GM23248 (cell line): Measurements from ENCODE around the gene GPAT3. TPM values are rescaled to one million over a fixed set of nuclear protein-coding genes. Genes with fewer than 3 reads are reported as not detected.
A peak's percentile ranks its signal among the peaks of the same experiment; 100 is the strongest.
"Not testable (repeated sequence)": the region's sequence is repeated elsewhere in the genome, so short reads cannot be mapped to it uniquely, and the experiment has no call there.

Source experiments
- DNase-seq: peaks from one replicate; pipeline ENCODE4 v3.0.0-alpha.2; 2015
- H2AFZ ChIP-seq: fragments of 200-600 bp; sonication (generic); 2 replicates; pipeline ENCODE4 v1.6.1; 2016; ENCODE audit warnings: antibody characterized with exemption
- H3F3A ChIP-seq: fragments of 200-600 bp; sonication (generic); 2 replicates; pipeline ENCODE4 v1.6.1; 2016; ENCODE audit warnings: mild to moderate bottlenecking, antibody characterized with exemption, mixed run types; ENCODE audit not compliant: insufficient read depth
- H3K27ac ChIP-seq: fragments of 200-600 bp; sonication (generic); 2 replicates; pipeline ENCODE4 v1.5.1; 2016; ENCODE audit warnings: mild to moderate bottlenecking
- H3K27me3 ChIP-seq: fragments of 200-600 bp; sonication (generic); replicated peaks from 2 replicates; pipeline ENCODE4 v1.6.1; 2016; ENCODE audit warnings: mild to moderate bottlenecking; ENCODE audit not compliant: insufficient read depth
- H3K36me3 ChIP-seq: fragments of 200-600 bp; sonication (generic); 2 replicates; pipeline ENCODE4 v1.6.1; 2016; ENCODE audit warnings: low read depth, mild to moderate bottlenecking
- H3K4me1 ChIP-seq: fragments of 200-600 bp; sonication (generic); 2 replicates; pipeline ENCODE4 v1.6.1; 2016; ENCODE audit warnings: mild to moderate bottlenecking; ENCODE audit not compliant: insufficient read depth
- H3K4me2 ChIP-seq: fragments of 200-600 bp; sonication (generic); one replicate; pipeline ENCODE4 v1.6.1; 2016; ENCODE audit warnings: mild to moderate bottlenecking; ENCODE audit not compliant: unreplicated experiment
- H3K4me3 ChIP-seq: fragments of 200-600 bp; sonication (generic); 2 replicates; pipeline ENCODE4 v1.5.1; 2016; ENCODE audit warnings: mild to moderate bottlenecking
- H3K79me2 ChIP-seq: fragments of 200-600 bp; sonication (generic); 2 replicates; pipeline ENCODE4 v1.6.1; 2016; ENCODE audit warnings: mild to moderate bottlenecking; ENCODE audit not compliant: insufficient read depth
- H3K9ac ChIP-seq: fragments of 200-600 bp; sonication (generic); 2 replicates; pipeline ENCODE4 v1.6.1; 2016; ENCODE audit warnings: mild to moderate bottlenecking
- H3K9me2 ChIP-seq: fragments of 200-600 bp; sonication (generic); 2 replicates; pipeline ENCODE4 v1.6.1; 2016; ENCODE audit warnings: mixed run types, mild to moderate bottlenecking, moderate library complexity; ENCODE audit not compliant: insufficient read depth
- H3K9me3 ChIP-seq: fragments of 200-600 bp; sonication (generic); one replicate; pipeline ENCODE4 v1.6.1; 2017; ENCODE audit warnings: low read depth
- H4K20me1 ChIP-seq: fragments of 200-600 bp; sonication (generic); 2 replicates; pipeline ENCODE4 v1.6.0; 2016; ENCODE audit not compliant: insufficient read depth
- EZH2 ChIP-seq: fragments of 200-600 bp; sonication (generic); IDR thresholded peaks from 2 replicates; pipeline ENCODE4 v1.6.1; 2018; ENCODE audit warnings: antibody characterized with exemption, mild to moderate bottlenecking; ENCODE audit not compliant: insufficient read depth, poor library complexity, severe bottlenecking
- EZH2phosphoT487 ChIP-seq: fragments of 200-600 bp; sonication (generic); IDR thresholded peaks from 2 replicates; pipeline ENCODE4 v1.6.1; 2018; ENCODE audit warnings: antibody characterized with exemption, moderate library complexity, mild to moderate bottlenecking, low read depth; ENCODE audit not compliant: insufficient read depth
- WGBS, 2 experiments: methylation state at CpG; one replicate each; pipeline ENCODE4 v1.1.6; 2015 to 2017; ENCODE audit warnings: low lambda C conversion rate in 2 of 2, low coverage in 1 of 2; ENCODE audit errors: missing lambda C conversion rate in 2 of 2; 5-methylcytosine and 5-hydroxymethylcytosine counted together
- in situ Hi-C: fragments of 300-500 bp; cut with MboI; formaldehyde crosslinking; loops from 2 replicates; pipeline ENCODE4 v1.15.0; 2020
- polyA plus RNA-seq: library from polyadenylated mRNA; unstranded; fragments of >200 nt; fragmentation: Nextera tagmentation; extraction: Ambion mirVana; gene quantifications from 2 replicates; pipeline ENCODE4 v1.2.1, GENCODE V29; 2016
- total RNA-seq: library from RNA; depleted of rRNA; stranded (reverse); fragments of >200 nt; shearing (Covaris generic); gene quantifications from 2 replicates; pipeline ENCODE4 v1.2.3, GENCODE V29; 2014; rRNA removed

Gene GPAT3
- 1.7 and 13.8 TPM in 2 replicates for total RNA-seq
- polyA plus RNA-seq, result 2.5 and 3.2 TPM in 2 replicates

- peak within 1 kb of the TSS; percentile 78 for H3K9ac ChIP-seq
- WGBS, 2 experiments, result 0 to 1% methylated on average over 56 to 62 of the region's 63 CpGs
- H3F3A ChIP-seq, result no peaks in the 10 kb centered on the region
- H3K79me2 ChIP-seq, result 0 out of 2 replicates have a peak, but pooled peaks cover 3% of the 10 kb centered on the region
- H3K27me3 ChIP-seq, result peaks cover 19% of the 10 kb centered on the region
- H3K36me3 ChIP-seq, result no peaks in the 10 kb centered on the region
- H3K9me3 ChIP-seq, result no peaks in the 10 kb centered on the region
- TF ChIP-seq EZH2, result no peak
- no peak for TF ChIP-seq EZH2phosphoT487
- in situ Hi-C loops, result no loop called here
- H4K20me1 ChIP-seq, result no peaks in the 10 kb centered on the region
- H3K4me1 ChIP-seq, result peaks cover 5% of the 10 kb centered on the region; the same call in 1 of the 2 replicates
- peak within 1 kb of the TSS; percentile 14; the same call in 1 of the 2 replicates for H3K27ac ChIP-seq
- peak; percentile 86 for DNase-seq
- no peaks in the 10 kb centered on the region for H3K9me2 ChIP-seq
- peak within 1 kb of the TSS; percentile 93 for H3K4me3 ChIP-seq
- peak within 1 kb of the TSS; percentile 97 for H3K4me2 ChIP-seq
- H2AFZ ChIP-seq, result peak within 1 kb of the TSS; percentile 96
These were observed at the start of gene GPAT3 for GRCh38 chr4:83535520-83536361. TSS of gene GPAT3 (plus strand) at chr4:83536108. CDS start at chr4:83536623, 515 bp downstream.

- peaks cover 5% of the 10 kb centered on the region for H3K4me1 ChIP-seq
- TF ChIP-seq EZH2phosphoT487 (no peak), EZH2 (no peak)
- H3K4me2 ChIP-seq, result no peak overlapping the region
- H3K9me2 ChIP-seq, result no peaks in the 10 kb centered on the region
- H3K27ac ChIP-seq, result no peak overlapping the region
- no peak overlapping the region for H3K9ac ChIP-seq
- no peak overlapping the region for H3K4me3 ChIP-seq
- no peaks in the 10 kb centered on the region for H3K9me3 ChIP-seq
- peaks cover 8% of the 10 kb centered on the region for H3K79me2 ChIP-seq
- H3K36me3 ChIP-seq, result no peaks in the 10 kb centered on the region
- WGBS, 2 experiments, result 66 to 70% methylated on average over 3 of the region's 3 CpGs
- H3K27me3 ChIP-seq, result no peaks in the 10 kb centered on the region
- no peaks in the 10 kb centered on the region for H4K20me1 ChIP-seq
- in situ Hi-C loops, result no loop called here
- H3F3A ChIP-seq, result no peaks in the 10 kb centered on the region
- DNase-seq, result no peak
- H2AFZ ChIP-seq, result peak overlapping the region; percentile 34
These were observed 49.3 kb upstream of the GPAT3 start for GRCh38 chr4:83486457-83487129.

- Histone ChIP-seq H3K27ac (no peak overlapping the region), H3K27me3 (no peaks in the 10 kb centered on the region), H3F3A (no peaks in the 10 kb centered on the region), H3K79me2 (no peaks in the 10 kb centered on the region), H3K9ac (no peak overlapping the region), H3K9me3 (no peaks in the 10 kb centered on the region), H2AFZ (no peak overlapping the region), H3K4me2 (no peak overlapping the region), H3K36me3 (no peaks in the 10 kb centered on the region), H3K9me2 (no peaks in the 10 kb centered on the region), H4K20me1 (no peaks in the 10 kb centered on the region), H3K4me3 (no peak overlapping the region), H3K4me1 (peaks cover 5% of the 10 kb centered on the region; the same call in 1 of the 2 replicates)
- DNase-seq, result no peak
- WGBS, 2 experiments, result 7 to 12% methylated on average over 1 of the region's 1 CpG
- in situ Hi-C loops, result no loop called here
- no peak for TF ChIP-seq EZH2phosphoT487
- TF ChIP-seq EZH2, result no peak
These were observed 46.1 kb upstream of the GPAT3 start for GRCh38 chr4:83489711-83490326.

GRCh38 chr4:83490876-83491450, 44.9 kb upstream of the GPAT3 start:
- H3K27me3 ChIP-seq, result no peaks in the 10 kb centered on the region
- H3K4me3 ChIP-seq, result no peak overlapping the region
- no peaks in the 10 kb centered on the region for H3K79me2 ChIP-seq
- H3K9ac ChIP-seq, result no peak overlapping the region
- H3K4me1 ChIP-seq, result no peaks in the 10 kb centered on the region
- H3K36me3 ChIP-seq, result no peaks in the 10 kb centered on the region
- in situ Hi-C loops, result no loop called here
- H3K27ac ChIP-seq, result no peak overlapping the region
- H3K9me3 ChIP-seq, result no peaks in the 10 kb centered on the region
- TF ChIP-seq EZH2phosphoT487 (no peak), EZH2 (no peak)
- H3F3A ChIP-seq, result no peaks in the 10 kb centered on the region
- H4K20me1 ChIP-seq, result no peaks in the 10 kb centered on the region
- H2AFZ ChIP-seq, result no peak overlapping the region
- no peaks in the 10 kb centered on the region for H3K9me2 ChIP-seq
- peak; percentile 62 for DNase-seq
- WGBS, 2 experiments, result 4 to 9% methylated on average over 1 of the region's 1 CpG
- no peak overlapping the region for H3K4me2 ChIP-seq

- WGBS, 2 experiments, result 75 to 86% methylated on average over 8 of the region's 8 CpGs
- H3K27ac ChIP-seq, H2AFZ ChIP-seq, H3K9ac ChIP-seq, H4K20me1 ChIP-seq, H3K79me2 ChIP-seq, H3K36me3 ChIP-seq, H3K4me1 ChIP-seq, H3F3A ChIP-seq, H3K9me3 ChIP-seq, DNase-seq, H3K9me2 ChIP-seq, H3K4me2 ChIP-seq, H3K27me3 ChIP-seq, in situ Hi-C loops, H3K4me3 ChIP-seq: not testable (repeated sequence)
These were observed 39.6 kb upstream of the GPAT3 start for GRCh38 chr4:83496085-83496917.
